GM23338 (cell line): ENCODE data around the gene CLIC3. TPM values are rescaled to one million over a fixed set of nuclear protein-coding genes. Genes with fewer than 3 reads are reported as not detected.

ENCODE experiments used
- ATAC-seq: fragments of 200-7000 bp; cut with Tn5 transposase; 3 replicates; pipeline ENCODE4 v1.9.1; 2020
- DNase-seq: peaks from one replicate; pipeline ENCODE4 v3.0.0-alpha.2; 2015; ENCODE audit warnings: low spot score
- H2AFZ ChIP-seq: fragments of 200-600 bp; sonication (generic); 2 replicates; pipeline ENCODE4 v1.8.0; 2016; ENCODE audit warnings: antibody characterized with exemption, mild to moderate bottlenecking, moderate library complexity
- H3F3A ChIP-seq: fragments of 200-600 bp; sonication (generic); replicated peaks from 2 replicates; pipeline ENCODE4 v1.8.0; 2017; ENCODE audit warnings: antibody characterized with exemption, mixed run types, low read depth
- H3K27ac ChIP-seq: fragments of 200-600 bp; sonication (generic); 2 replicates; pipeline ENCODE4 v1.6.1; 2016; ENCODE audit warnings: low read depth
- H3K27me3 ChIP-seq: fragments of 200-600 bp; sonication (generic); 2 replicates; pipeline ENCODE4 v1.8.0; 2016; ENCODE audit warnings: mild to moderate bottlenecking, mixed run types, moderate library complexity; ENCODE audit not compliant: insufficient read depth
- H3K36me3 ChIP-seq: fragments of 200-600 bp; sonication (generic); 2 replicates; pipeline ENCODE4 v1.8.0; 2016; ENCODE audit warnings: mild to moderate bottlenecking; ENCODE audit not compliant: insufficient read depth
- H3K4me1 ChIP-seq: fragments of 200-600 bp; sonication (generic); 2 replicates; pipeline ENCODE4 v1.8.0; 2016; ENCODE audit warnings: mild to moderate bottlenecking, moderate library complexity; ENCODE audit not compliant: insufficient read depth
- H3K4me2 ChIP-seq: fragments of 200-600 bp; sonication (generic); 2 replicates; pipeline ENCODE4 v1.7.1; 2017; ENCODE audit warnings: mixed run types
- H3K4me3 ChIP-seq: fragments of 200-600 bp; sonication (generic); 2 replicates; pipeline ENCODE4 v1.6.1; 2016; ENCODE audit warnings: mixed run types
- H3K79me2 ChIP-seq: fragments of 200-600 bp; sonication (generic); replicated peaks from 2 replicates; pipeline ENCODE4 v1.8.0; 2017; ENCODE audit warnings: mild to moderate bottlenecking; ENCODE audit not compliant: insufficient read depth
- H3K9me2 ChIP-seq: fragments of 200-600 bp; sonication (generic); 2 replicates; pipeline ENCODE4 v1.8.0; 2017; ENCODE audit not compliant: insufficient read depth
- H4K20me1 ChIP-seq: fragments of 200-600 bp; sonication (generic); replicated peaks from 2 replicates; pipeline ENCODE4 v1.8.0; 2017; ENCODE audit warnings: mild to moderate bottlenecking; ENCODE audit not compliant: insufficient read depth
- H3K27ac Mint-ChIP-seq: 2 replicates; pipeline ENCODE4 v1.8.0; 2020; ENCODE audit warnings: inconsistent platforms, mild to moderate bottlenecking, moderate library complexity, mixed read lengths
- H3K27me3 Mint-ChIP-seq: 3 replicates; pipeline ENCODE4 v1.8.0; 2022; ENCODE audit warnings: low read depth, mild to moderate bottlenecking, moderate library complexity, mixed read lengths, inconsistent platforms; ENCODE audit not compliant: insufficient read depth, poor library complexity
- H3K36me3 Mint-ChIP-seq: 3 replicates; pipeline ENCODE4 v1.8.0; 2021; ENCODE audit warnings: low read depth, mild to moderate bottlenecking, inconsistent platforms, moderate library complexity, mixed read lengths
- H3K4me1 Mint-ChIP-seq: 3 replicates; pipeline ENCODE4 v1.8.0; 2020; ENCODE audit warnings: mild to moderate bottlenecking, inconsistent platforms, mixed read lengths
- H3K4me3 Mint-ChIP-seq: 3 replicates; pipeline ENCODE4 v1.8.0; 2021; ENCODE audit warnings: moderate library complexity, mild to moderate bottlenecking, inconsistent platforms, mixed read lengths
- H3K9me3 Mint-ChIP-seq: 3 replicates; pipeline ENCODE4 v1.8.0; 2020; ENCODE audit warnings: moderate library complexity, mild to moderate bottlenecking, inconsistent platforms, mixed read lengths
- CTCF ChIP-seq, 2 experiments: fragments of 200-600 bp in 1 of 2; sonication (generic) in 1 of 2; conservative IDR thresholded peaks; 2 replicates each; pipeline versions ENCODE4 v1.5.1 to v1.6.1; 2016 to 2017; ENCODE audit warnings: antibody characterized with exemption in 2 of 2, low read depth in 2 of 2, mild to moderate bottlenecking in 2 of 2, moderate library complexity in 1 of 2
- EZH2 ChIP-seq: fragments of 200-600 bp; sonication (generic); IDR thresholded peaks from one replicate; pipeline ENCODE4 v1.8.0; 2017; ENCODE audit warnings: antibody characterized with exemption, mild to moderate bottlenecking, low read depth; ENCODE audit not compliant: unreplicated experiment
- NANOG ChIP-seq: IDR thresholded peaks from 2 replicates; pipeline ENCODE4 v1.6.1; 2016; ENCODE audit warnings: antibody characterized with exemption, borderline replicate concordance
- POLR2AphosphoS5 ChIP-seq: IDR thresholded peaks from 2 replicates; pipeline ENCODE4 v1.6.1; 2016; ENCODE audit warnings: antibody characterized with exemption, low read depth
- STAT1 ChIP-seq: IDR thresholded peaks from one replicate; pipeline ENCODE4 v1.6.1; 2016; ENCODE audit warnings: antibody characterized with exemption; ENCODE audit not compliant: unreplicated experiment
- ZNF114 ChIP-seq: fragments of 250-450 bp; sonication (Bioruptor Pico); IDR thresholded peaks from 2 replicates; pipeline ENCODE4 v1.5.0; 2020; ENCODE audit warnings: mild to moderate bottlenecking, moderate library complexity
- polyA plus RNA-seq: library from polyadenylated mRNA; unstranded; fragments of >200 nt; fragmentation: Nextera tagmentation; extraction: Ambion mirVana; gene quantifications from 2 replicates; pipeline ENCODE4 v1.2.1, GENCODE V29; 2016
- total RNA-seq: library from RNA; depleted of rRNA; stranded (reverse); fragments of >200 nt; shearing (Covaris generic); gene quantifications from 2 replicates; pipeline ENCODE4 v1.2.3, GENCODE V29; 2014
- TF ChIP-seq, protein P1 (sequence below): fragments of 250-450 bp; sonication (Bioruptor Pico); IDR thresholded peaks from 2 replicates; pipeline ENCODE4 v1.5.0; 2020; ENCODE audit warnings: mild to moderate bottlenecking, moderate library complexity
- TF ChIP-seq, protein P2 (sequence below): IDR thresholded peaks from one replicate; pipeline ENCODE4 v1.6.1; 2018; ENCODE audit warnings: antibody characterized with exemption; ENCODE audit not compliant: unreplicated experiment

CLIC3 gene
- total and polyA plus RNA-seq, 2 experiments from 2014 or later, result 0.53 to 0.56 TPM

DNA sequence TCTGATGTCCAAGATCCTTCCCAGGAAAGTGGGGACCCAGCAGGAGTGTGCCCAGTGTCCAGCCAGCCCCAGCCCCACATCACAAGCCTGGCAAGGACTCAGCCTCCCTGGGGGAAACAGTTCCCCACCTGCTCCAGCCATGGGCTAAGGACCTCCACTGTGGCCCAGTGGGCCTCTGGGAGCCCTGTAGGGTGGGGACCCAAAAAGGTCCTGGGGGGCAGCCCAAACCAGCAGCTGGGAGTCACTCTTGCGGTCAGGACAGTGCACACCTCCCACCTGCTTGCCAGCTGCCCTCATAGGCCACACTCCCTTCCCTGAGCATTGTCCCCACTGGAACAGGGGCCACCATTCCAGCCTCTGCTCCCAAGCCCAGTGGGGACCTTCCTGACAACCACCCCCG, 30.0 kb upstream of the CLIC3 start (continued):
- TF ChIP-seq, protein P1, sequence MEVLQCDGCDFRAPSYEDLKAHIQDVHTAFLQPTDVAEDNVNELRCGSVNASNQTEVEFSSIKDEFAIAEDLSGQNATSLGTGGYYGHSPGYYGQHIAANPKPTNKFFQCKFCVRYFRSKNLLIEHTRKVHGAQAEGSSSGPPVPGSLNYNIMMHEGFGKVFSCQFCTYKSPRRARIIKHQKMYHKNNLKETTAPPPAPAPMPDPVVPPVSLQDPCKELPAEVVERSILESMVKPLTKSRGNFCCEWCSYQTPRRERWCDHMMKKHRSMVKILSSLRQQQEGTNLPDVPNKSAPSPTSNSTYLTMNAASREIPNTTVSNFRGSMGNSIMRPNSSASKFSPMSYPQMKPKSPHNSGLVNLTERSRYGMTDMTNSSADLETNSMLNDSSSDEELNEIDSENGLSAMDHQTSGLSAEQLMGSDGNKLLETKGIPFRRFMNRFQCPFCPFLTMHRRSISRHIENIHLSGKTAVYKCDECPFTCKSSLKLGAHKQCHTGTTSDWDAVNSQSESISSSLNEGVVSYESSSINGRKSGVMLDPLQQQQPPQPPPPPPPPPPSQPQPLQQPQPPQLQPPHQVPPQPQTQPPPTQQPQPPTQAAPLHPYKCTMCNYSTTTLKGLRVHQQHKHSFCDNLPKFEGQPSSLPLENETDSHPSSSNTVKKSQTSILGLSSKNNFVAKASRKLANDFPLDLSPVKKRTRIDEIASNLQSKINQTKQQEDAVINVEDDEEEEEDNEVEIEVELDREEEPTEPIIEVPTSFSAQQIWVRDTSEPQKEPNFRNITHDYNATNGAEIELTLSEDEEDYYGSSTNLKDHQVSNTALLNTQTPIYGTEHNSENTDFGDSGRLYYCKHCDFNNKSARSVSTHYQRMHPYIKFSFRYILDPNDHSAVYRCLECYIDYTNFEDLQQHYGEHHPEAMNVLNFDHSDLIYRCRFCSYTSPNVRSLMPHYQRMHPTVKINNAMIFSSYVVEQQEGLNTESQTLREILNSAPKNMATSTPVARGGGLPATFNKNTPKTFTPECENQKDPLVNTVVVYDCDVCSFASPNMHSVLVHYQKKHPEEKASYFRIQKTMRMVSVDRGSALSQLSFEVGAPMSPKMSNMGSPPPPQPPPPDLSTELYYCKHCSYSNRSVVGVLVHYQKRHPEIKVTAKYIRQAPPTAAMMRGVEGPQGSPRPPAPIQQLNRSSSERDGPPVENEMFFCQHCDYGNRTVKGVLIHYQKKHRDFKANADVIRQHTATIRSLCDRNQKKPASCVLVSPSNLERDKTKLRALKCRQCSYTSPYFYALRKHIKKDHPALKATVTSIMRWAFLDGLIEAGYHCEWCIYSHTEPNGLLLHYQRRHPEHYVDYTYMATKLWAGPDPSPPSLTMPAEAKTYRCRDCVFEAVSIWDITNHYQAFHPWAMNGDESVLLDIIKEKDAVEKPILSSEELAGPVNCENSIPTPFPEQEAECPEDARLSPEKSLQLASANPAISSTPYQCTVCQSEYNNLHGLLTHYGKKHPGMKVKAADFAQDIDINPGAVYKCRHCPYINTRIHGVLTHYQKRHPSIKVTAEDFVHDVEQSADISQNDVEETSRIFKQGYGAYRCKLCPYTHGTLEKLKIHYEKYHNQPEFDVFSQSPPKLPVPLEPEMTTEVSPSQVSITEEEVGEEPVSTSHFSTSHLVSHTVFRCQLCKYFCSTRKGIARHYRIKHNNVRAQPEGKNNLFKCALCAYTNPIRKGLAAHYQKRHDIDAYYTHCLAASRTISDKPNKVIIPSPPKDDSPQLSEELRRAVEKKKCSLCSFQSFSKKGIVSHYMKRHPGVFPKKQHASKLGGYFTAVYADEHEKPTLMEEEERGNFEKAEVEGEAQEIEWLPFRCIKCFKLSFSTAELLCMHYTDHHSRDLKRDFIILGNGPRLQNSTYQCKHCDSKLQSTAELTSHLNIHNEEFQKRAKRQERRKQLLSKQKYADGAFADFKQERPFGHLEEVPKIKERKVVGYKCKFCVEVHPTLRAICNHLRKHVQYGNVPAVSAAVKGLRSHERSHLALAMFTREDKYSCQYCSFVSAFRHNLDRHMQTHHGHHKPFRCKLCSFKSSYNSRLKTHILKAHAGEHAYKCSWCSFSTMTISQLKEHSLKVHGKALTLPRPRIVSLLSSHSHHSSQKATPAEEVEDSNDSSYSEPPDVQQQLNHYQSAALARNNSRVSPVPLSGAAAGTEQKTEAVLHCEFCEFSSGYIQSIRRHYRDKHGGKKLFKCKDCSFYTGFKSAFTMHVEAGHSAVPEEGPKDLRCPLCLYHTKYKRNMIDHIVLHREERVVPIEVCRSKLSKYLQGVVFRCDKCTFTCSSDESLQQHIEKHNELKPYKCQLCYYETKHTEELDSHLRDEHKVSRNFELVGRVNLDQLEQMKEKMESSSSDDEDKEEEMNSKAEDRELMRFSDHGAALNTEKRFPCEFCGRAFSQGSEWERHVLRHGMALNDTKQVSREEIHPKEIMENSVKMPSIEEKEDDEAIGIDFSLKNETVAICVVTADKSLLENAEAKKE, result no peak

GRCh38 chr9:137025517-137025966, 29.2 kb upstream of the CLIC3 start:
- Histone ChIP-seq H3K27me3 (peaks cover 21% of the 10 kb centered on the region), H3K36me3 (no peaks in the 10 kb centered on the region), H3F3A (0 out of 2 replicates have a peak, but pooled peaks cover 6% of the 10 kb centered on the region), H3K4me3 (no peak overlapping the region), H3K4me1 (peaks cover 7% of the 10 kb centered on the region; the same call in 1 of the 2 replicates), H2AFZ (no peak overlapping the region), H3K4me2 (no peak overlapping the region), H4K20me1 (no peaks in the 10 kb centered on the region), H3K9me2 (no peaks in the 10 kb centered on the region), H3K27ac (no peak overlapping the region), H3K79me2 (no peaks in the 10 kb centered on the region)
- no peaks in the 10 kb centered on the region for H3K9me3 Mint-ChIP-seq
- H3K4me1 Mint-ChIP-seq, result no peaks in the 10 kb centered on the region; the same call in 2 of the 3 replicates
- H3K36me3 Mint-ChIP-seq, result no peaks in the 10 kb centered on the region
- no peak overlapping the region for H3K27ac Mint-ChIP-seq
- no peak for ATAC-seq
- no peak overlapping the region for H3K4me3 Mint-ChIP-seq
- peaks cover 26% of the 10 kb centered on the region for H3K27me3 Mint-ChIP-seq
- DNase-seq, result no peak
- TF ChIP-seq, protein P2, sequence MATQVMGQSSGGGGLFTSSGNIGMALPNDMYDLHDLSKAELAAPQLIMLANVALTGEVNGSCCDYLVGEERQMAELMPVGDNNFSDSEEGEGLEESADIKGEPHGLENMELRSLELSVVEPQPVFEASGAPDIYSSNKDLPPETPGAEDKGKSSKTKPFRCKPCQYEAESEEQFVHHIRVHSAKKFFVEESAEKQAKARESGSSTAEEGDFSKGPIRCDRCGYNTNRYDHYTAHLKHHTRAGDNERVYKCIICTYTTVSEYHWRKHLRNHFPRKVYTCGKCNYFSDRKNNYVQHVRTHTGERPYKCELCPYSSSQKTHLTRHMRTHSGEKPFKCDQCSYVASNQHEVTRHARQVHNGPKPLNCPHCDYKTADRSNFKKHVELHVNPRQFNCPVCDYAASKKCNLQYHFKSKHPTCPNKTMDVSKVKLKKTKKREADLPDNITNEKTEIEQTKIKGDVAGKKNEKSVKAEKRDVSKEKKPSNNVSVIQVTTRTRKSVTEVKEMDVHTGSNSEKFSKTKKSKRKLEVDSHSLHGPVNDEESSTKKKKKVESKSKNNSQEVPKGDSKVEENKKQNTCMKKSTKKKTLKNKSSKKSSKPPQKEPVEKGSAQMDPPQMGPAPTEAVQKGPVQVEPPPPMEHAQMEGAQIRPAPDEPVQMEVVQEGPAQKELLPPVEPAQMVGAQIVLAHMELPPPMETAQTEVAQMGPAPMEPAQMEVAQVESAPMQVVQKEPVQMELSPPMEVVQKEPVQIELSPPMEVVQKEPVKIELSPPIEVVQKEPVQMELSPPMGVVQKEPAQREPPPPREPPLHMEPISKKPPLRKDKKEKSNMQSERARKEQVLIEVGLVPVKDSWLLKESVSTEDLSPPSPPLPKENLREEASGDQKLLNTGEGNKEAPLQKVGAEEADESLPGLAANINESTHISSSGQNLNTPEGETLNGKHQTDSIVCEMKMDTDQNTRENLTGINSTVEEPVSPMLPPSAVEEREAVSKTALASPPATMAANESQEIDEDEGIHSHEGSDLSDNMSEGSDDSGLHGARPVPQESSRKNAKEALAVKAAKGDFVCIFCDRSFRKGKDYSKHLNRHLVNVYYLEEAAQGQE, result no peak
- TF ChIP-seq STAT1 (no peak), POLR2AphosphoS5 (no peak), ZNF114 (CRISPR knock-in tag) (no peak), CTCF (conservative IDR thresholded peaks at IDR 0.05; ENCODE audit: low read depth in 2 of 2) (no peak), NANOG (no peak), EZH2 (no peak)
